HCT116 (cell line): ENCODE data around the gene GALNT15.

Source experiments
- TF ChIP-seq, protein P1 (sequence below): IDR thresholded peaks from 2 replicates; pipeline ENCODE4 v1.6.1; 2012; ENCODE audit warnings: low read depth
- TF ChIP-seq, protein P2 (sequence below): IDR thresholded peaks from 2 replicates; pipeline ENCODE4 v1.6.1; 2012
- TF ChIP-seq, protein P3 (sequence below), 3 experiments: fragments of 200-600 bp in 1 of 3; sonication (generic) in 1 of 3; IDR thresholded peaks in 2 of 3; conservative IDR thresholded peaks in 1 of 3; 2 replicates each; pipeline ENCODE4 v1.5.1; 2012 to 2017; ENCODE audit warnings: low read depth in 2 of 3, low read length in 2 of 3, antibody characterized with exemption in 1 of 3, borderline replicate concordance in 1 of 3, control low read depth in 1 of 3, mild to moderate bottlenecking in 1 of 3, mixed read lengths in 1 of 3, mixed run types in 1 of 3, moderate library complexity in 1 of 3; ENCODE audit not compliant: insufficient read depth in 1 of 3

DNA sequence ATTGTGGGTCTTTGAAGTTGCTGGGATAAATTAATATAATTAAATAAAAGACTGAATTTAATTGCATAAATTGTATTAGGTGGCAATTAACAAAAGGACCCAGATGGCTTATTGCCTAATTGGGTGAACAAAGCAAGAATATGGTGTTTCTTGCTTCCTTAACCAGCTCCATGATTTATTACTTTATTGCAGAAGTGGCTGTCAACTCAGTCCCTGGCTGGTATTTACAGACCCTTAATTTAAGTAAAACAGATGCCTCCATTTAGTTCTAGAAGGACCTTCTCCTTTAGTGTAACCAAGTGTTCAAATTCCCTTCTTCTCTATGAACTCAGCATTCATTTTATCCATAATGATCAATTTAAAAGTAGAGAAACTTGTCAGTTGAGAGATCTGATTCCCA, 55.2 kb downstream of the GALNT15 start:
- TF ChIP-seq, protein P1, sequence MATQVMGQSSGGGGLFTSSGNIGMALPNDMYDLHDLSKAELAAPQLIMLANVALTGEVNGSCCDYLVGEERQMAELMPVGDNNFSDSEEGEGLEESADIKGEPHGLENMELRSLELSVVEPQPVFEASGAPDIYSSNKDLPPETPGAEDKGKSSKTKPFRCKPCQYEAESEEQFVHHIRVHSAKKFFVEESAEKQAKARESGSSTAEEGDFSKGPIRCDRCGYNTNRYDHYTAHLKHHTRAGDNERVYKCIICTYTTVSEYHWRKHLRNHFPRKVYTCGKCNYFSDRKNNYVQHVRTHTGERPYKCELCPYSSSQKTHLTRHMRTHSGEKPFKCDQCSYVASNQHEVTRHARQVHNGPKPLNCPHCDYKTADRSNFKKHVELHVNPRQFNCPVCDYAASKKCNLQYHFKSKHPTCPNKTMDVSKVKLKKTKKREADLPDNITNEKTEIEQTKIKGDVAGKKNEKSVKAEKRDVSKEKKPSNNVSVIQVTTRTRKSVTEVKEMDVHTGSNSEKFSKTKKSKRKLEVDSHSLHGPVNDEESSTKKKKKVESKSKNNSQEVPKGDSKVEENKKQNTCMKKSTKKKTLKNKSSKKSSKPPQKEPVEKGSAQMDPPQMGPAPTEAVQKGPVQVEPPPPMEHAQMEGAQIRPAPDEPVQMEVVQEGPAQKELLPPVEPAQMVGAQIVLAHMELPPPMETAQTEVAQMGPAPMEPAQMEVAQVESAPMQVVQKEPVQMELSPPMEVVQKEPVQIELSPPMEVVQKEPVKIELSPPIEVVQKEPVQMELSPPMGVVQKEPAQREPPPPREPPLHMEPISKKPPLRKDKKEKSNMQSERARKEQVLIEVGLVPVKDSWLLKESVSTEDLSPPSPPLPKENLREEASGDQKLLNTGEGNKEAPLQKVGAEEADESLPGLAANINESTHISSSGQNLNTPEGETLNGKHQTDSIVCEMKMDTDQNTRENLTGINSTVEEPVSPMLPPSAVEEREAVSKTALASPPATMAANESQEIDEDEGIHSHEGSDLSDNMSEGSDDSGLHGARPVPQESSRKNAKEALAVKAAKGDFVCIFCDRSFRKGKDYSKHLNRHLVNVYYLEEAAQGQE = no peak
- TF ChIP-seq, protein P2, sequence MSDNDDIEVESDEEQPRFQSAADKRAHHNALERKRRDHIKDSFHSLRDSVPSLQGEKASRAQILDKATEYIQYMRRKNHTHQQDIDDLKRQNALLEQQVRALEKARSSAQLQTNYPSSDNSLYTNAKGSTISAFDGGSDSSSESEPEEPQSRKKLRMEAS = no peak
- TF ChIP-seq, protein P3, sequence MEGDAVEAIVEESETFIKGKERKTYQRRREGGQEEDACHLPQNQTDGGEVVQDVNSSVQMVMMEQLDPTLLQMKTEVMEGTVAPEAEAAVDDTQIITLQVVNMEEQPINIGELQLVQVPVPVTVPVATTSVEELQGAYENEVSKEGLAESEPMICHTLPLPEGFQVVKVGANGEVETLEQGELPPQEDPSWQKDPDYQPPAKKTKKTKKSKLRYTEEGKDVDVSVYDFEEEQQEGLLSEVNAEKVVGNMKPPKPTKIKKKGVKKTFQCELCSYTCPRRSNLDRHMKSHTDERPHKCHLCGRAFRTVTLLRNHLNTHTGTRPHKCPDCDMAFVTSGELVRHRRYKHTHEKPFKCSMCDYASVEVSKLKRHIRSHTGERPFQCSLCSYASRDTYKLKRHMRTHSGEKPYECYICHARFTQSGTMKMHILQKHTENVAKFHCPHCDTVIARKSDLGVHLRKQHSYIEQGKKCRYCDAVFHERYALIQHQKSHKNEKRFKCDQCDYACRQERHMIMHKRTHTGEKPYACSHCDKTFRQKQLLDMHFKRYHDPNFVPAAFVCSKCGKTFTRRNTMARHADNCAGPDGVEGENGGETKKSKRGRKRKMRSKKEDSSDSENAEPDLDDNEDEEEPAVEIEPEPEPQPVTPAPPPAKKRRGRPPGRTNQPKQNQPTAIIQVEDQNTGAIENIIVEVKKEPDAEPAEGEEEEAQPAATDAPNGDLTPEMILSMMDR (IDR thresholded peaks at IDR 0.05 in 2 of 3, conservative IDR thresholded peaks at IDR 0.05 in 1 of 3; ENCODE audit: borderline replicate concordance in 1 of 3, insufficient read depth in 1 of 3, low read depth in 2 of 3, low read length in 2 of 3) = no peak
